Osteocyte (in vitro differentiated cells): Measurements from ENCODE around the gene SHF. TPM values are rescaled to one million over a fixed set of nuclear protein-coding genes. Genes with fewer than 3 reads are reported as not detected.
"Not testable (repeated sequence)": the region's sequence is repeated elsewhere in the genome, so short reads cannot be mapped to it uniquely, and the experiment has no call there.

ENCODE experiments used
- DNase-seq: peaks from one replicate; pipeline ENCODE4 v3.0.0; 2021; ENCODE audit warnings: mixed read lengths; ENCODE audit not compliant: unreplicated experiment; ENCODE audit errors: extremely low spot score
- H3K27ac Mint-ChIP-seq: one replicate; pipeline ENCODE4 v1.8.0; 2021; ENCODE audit warnings: mild to moderate bottlenecking, mixed read lengths; ENCODE audit not compliant: unreplicated experiment
- H3K27me3 Mint-ChIP-seq: one replicate; pipeline ENCODE4 v1.8.0; 2021; ENCODE audit warnings: mixed read lengths; ENCODE audit not compliant: unreplicated experiment
- H3K36me3 Mint-ChIP-seq: one replicate; pipeline ENCODE4 v1.8.0; 2021; ENCODE audit warnings: mixed read lengths; ENCODE audit not compliant: unreplicated experiment
- H3K4me1 Mint-ChIP-seq: one replicate; pipeline ENCODE4 v1.8.0; 2021; ENCODE audit warnings: mixed read lengths; ENCODE audit not compliant: unreplicated experiment
- H3K4me3 Mint-ChIP-seq: one replicate; pipeline ENCODE4 v1.8.0; 2021; ENCODE audit warnings: mild to moderate bottlenecking, moderate library complexity, mixed read lengths; ENCODE audit not compliant: unreplicated experiment
- H3K9me3 Mint-ChIP-seq: one replicate; pipeline ENCODE4 v1.8.0; 2021; ENCODE audit warnings: mixed read lengths; ENCODE audit not compliant: unreplicated experiment
- CTCF ChIP-seq: fragments of 200-600 bp; sonication (generic); IDR thresholded peaks from 2 replicates; pipeline ENCODE4 v1.5.0; 2021; ENCODE audit warnings: antibody characterized with exemption, mild to moderate bottlenecking, moderate library complexity
- total RNA-seq: library from RNA; stranded (reverse); gene quantifications from 2 replicates; pipeline ENCODE4 v1.2.1, GENCODE V29; 2021

The SHF gene
- total RNA-seq, 1 donor from 2014 or later, result 15.8 TPM

- Mint-ChIP-seq H3K27ac (no peak overlapping the region), H3K9me3 (no peaks in the 10 kb centered on the region), H3K4me1 (peaks cover 4% of the 10 kb centered on the region), H3K36me3 (no peaks in the 10 kb centered on the region), H3K4me3 (no peak overlapping the region), H3K27me3 (peaks cover 18% of the 10 kb centered on the region)
- TF ChIP-seq CTCF, result no peak
- DNase-seq, result no peak
Observed at GRCh38 chr15:45138814-45139765, 48.7 kb downstream of the SHF start.

- Mint-ChIP-seq H3K36me3 (no peaks in the 10 kb centered on the region), H3K27ac (no peak overlapping the region), H3K4me1 (peaks cover 7% of the 10 kb centered on the region), H3K4me3 (no peak overlapping the region), H3K27me3 (peaks cover 32% of the 10 kb centered on the region), H3K9me3 (no peaks in the 10 kb centered on the region)
- DNase-seq, result no peak
- no peak for TF ChIP-seq CTCF
Observed at GRCh38 chr15:45137703-45138102, 50.1 kb downstream of the SHF start.

GRCh38 chr15:45136378-45136764, 51.4 kb downstream of the SHF start:
- Mint-ChIP-seq H3K27ac (no peak overlapping the region), H3K4me1 (peaks cover 7% of the 10 kb centered on the region), H3K9me3 (no peaks in the 10 kb centered on the region), H3K27me3 (peaks cover 42% of the 10 kb centered on the region), H3K4me3 (no peak overlapping the region), H3K36me3 (no peaks in the 10 kb centered on the region)
- TF ChIP-seq CTCF, result peak; percentile 8
- no peak for DNase-seq

GRCh38 chr15:45135705-45136377, 51.9 kb downstream of the SHF start:
- not testable (repeated sequence) for H3K27ac Mint-ChIP-seq

GRCh38 chr15:45134682-45135604, 52.8 kb downstream of the SHF start:
- H3K27me3 Mint-ChIP-seq, result peaks cover 52% of the 10 kb centered on the region
- no peaks in the 10 kb centered on the region for H3K36me3 Mint-ChIP-seq
- H3K27ac Mint-ChIP-seq, result no peak overlapping the region
- DNase-seq, result no peak
- no peak for TF ChIP-seq CTCF
- no peaks in the 10 kb centered on the region for H3K9me3 Mint-ChIP-seq
- no peak overlapping the region for H3K4me3 Mint-ChIP-seq
- peaks cover 10% of the 10 kb centered on the region for H3K4me1 Mint-ChIP-seq

More at GRCh38 chr15:45135705-45136377, 51.9 kb downstream of the SHF start:
- not testable (repeated sequence) for H3K4me3 Mint-ChIP-seq, H3K4me1 Mint-ChIP-seq, DNase-seq, H3K36me3 Mint-ChIP-seq, H3K9me3 Mint-ChIP-seq
- peaks cover 45% of the 10 kb centered on the region for H3K27me3 Mint-ChIP-seq
